Measurements from ENCODE around the gene GPATCH1.

DNA sequence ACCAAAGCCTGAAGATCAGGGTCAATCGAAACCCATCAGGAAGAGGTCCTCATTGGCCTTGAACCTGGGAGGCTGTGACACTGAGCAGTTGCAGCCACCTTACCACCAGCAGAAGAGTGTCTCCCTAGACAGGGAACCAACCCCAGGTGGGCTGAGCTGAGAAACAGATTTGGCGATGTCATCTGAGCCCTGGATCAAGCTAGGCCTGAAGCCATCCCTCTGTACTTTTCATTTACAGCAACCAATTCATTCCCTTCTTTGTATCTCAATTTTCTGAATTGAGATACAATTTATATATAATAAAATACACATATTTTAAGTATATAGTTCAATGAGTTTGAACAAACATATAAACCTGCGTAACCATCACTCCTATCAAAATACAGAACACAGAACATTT is 30.9 kb upstream of the GPATCH1 start:
- TF ChIP-seq RUNX3 (IDR thresholded peaks at IDR 0.05; ENCODE audit: low read length) (no peak), EED (IDR thresholded peaks at IDR 0.05; ENCODE audit: low read depth) (no peak), EZH2 (IDR thresholded peaks at IDR 0.05; ENCODE audit: borderline replicate concordance, control insufficient read depth, low read depth, low read length) (no peak), CHD2 (IDR thresholded peaks at IDR 0.05; ENCODE audit: borderline replicate concordance, low read depth, low read length) (no peak), HCFC1 (IDR thresholded peaks at IDR 0.05; ENCODE audit: low read length) (no peak), TARDBP (IDR thresholded peaks at IDR 0.05; ENCODE audit: borderline replicate concordance) (no peak), MEF2A (IDR thresholded peaks at IDR 0.05; ENCODE audit: insufficient read depth, low read depth, low read length) (no peak)
- TF ChIP-seq, protein P1, sequence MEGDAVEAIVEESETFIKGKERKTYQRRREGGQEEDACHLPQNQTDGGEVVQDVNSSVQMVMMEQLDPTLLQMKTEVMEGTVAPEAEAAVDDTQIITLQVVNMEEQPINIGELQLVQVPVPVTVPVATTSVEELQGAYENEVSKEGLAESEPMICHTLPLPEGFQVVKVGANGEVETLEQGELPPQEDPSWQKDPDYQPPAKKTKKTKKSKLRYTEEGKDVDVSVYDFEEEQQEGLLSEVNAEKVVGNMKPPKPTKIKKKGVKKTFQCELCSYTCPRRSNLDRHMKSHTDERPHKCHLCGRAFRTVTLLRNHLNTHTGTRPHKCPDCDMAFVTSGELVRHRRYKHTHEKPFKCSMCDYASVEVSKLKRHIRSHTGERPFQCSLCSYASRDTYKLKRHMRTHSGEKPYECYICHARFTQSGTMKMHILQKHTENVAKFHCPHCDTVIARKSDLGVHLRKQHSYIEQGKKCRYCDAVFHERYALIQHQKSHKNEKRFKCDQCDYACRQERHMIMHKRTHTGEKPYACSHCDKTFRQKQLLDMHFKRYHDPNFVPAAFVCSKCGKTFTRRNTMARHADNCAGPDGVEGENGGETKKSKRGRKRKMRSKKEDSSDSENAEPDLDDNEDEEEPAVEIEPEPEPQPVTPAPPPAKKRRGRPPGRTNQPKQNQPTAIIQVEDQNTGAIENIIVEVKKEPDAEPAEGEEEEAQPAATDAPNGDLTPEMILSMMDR (IDR thresholded peaks at IDR 0.05 in 2 of 3, conservative IDR thresholded peaks at IDR 0.05 in 1 of 3; ENCODE audit: control insufficient read depth in 2 of 3, extremely low read depth in 1 of 3, insufficient read depth in 1 of 3, low read depth in 3 of 3, low read length in 3 of 3) = no peak
- TF ChIP-seq, protein P2, sequence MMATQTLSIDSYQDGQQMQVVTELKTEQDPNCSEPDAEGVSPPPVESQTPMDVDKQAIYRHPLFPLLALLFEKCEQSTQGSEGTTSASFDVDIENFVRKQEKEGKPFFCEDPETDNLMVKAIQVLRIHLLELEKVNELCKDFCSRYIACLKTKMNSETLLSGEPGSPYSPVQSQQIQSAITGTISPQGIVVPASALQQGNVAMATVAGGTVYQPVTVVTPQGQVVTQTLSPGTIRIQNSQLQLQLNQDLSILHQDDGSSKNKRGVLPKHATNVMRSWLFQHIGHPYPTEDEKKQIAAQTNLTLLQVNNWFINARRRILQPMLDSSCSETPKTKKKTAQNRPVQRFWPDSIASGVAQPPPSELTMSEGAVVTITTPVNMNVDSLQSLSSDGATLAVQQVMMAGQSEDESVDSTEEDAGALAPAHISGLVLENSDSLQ (IDR thresholded peaks at IDR 0.05) = no peak
